Spinal cord (tissue), 10 donors: ENCODE measurements around the gene MAP3K20. TPM values are rescaled to one million over a fixed set of nuclear protein-coding genes. Genes with fewer than 3 reads are reported as not detected.
"Not testable (repeated sequence)": the region's sequence is repeated elsewhere in the genome, so short reads cannot be mapped to it uniquely, and the experiment has no call there.

Source experiments
- DNase-seq, 6 donors: peaks; one replicate each; pipeline versions ENCODE4 v3.0.0 to v3.0.0-alpha.2; 2013 to 2015; ENCODE audit warnings: low spot score in 6 of 6, low read depth in 4 of 6
- H3K27ac ChIP-seq: one replicate; pipeline ENCODE4 v1.5.1; 2013; ENCODE audit warnings: low read depth, low read length, control low read depth
- H3K27me3 ChIP-seq: one replicate; pipeline ENCODE4 v1.6.1; 2013; ENCODE audit warnings: low read length; ENCODE audit not compliant: control insufficient read depth, insufficient read depth
- H3K36me3 ChIP-seq: one replicate; pipeline ENCODE4 v1.6.1; 2013; ENCODE audit warnings: low read length; ENCODE audit not compliant: control insufficient read depth, insufficient read depth
- H3K4me1 ChIP-seq: one replicate; pipeline ENCODE4 v1.6.1; 2013; ENCODE audit warnings: low read length; ENCODE audit not compliant: control insufficient read depth, insufficient read depth
- H3K4me3 ChIP-seq: one replicate; pipeline ENCODE4 v1.5.1; 2013; ENCODE audit warnings: low read depth, low read length, control low read depth
- H3K9me3 ChIP-seq: one replicate; pipeline ENCODE4 v1.6.1; 2013; ENCODE audit warnings: low read length; ENCODE audit not compliant: control insufficient read depth, insufficient read depth
- WGBS: methylation state at CpG from one replicate; pipeline ENCODE4 v1.1.5; 2013; ENCODE audit warnings: missing lambda C conversion rate; ENCODE audit not compliant: insufficient coverage; 5-methylcytosine and 5-hydroxymethylcytosine counted together
- polyA plus RNA-seq, 2 donors: library from polyadenylated mRNA; unstranded; fragments of 120-200 nt; gene quantifications; one replicate each; pipeline ENCODE4 v1.2.1, GENCODE V29; 2013; ENCODE audit not compliant: insufficient read length in 2 of 2
- total RNA-seq, 2 donors: library from RNA; depleted of rRNA in 1 of 2; stranded (reverse); fragments of 120-200 nt in 1 of 2; fragments of >200 nt in 1 of 2; gene quantifications; one replicate each; pipeline versions ENCODE4 v1.2.3 to v1.2.4, GENCODE V29; 2013 to 2014
- donor health status: healthy.

MAP3K20 gene
- total and polyA plus RNA-seq, 4 donors = 8.0 to 26.8 (median 16.6) TPM

GRCh38 chr2:173241643-173242042 lies 166.0 kb downstream of the MAP3K20 start:
- H3K36me3 ChIP-seq = no peaks in the 10 kb centered on the region
- no peak overlapping the region for H3K27ac ChIP-seq
- H3K4me1 ChIP-seq = no peaks in the 10 kb centered on the region
- no peak overlapping the region for H3K4me3 ChIP-seq
- no CpG with 5 or more reads among the region's 1 CpG for WGBS
- DNase-seq = no peak
- H3K27me3 ChIP-seq = no peaks in the 10 kb centered on the region
- no peaks in the 10 kb centered on the region for H3K9me3 ChIP-seq

DNA sequence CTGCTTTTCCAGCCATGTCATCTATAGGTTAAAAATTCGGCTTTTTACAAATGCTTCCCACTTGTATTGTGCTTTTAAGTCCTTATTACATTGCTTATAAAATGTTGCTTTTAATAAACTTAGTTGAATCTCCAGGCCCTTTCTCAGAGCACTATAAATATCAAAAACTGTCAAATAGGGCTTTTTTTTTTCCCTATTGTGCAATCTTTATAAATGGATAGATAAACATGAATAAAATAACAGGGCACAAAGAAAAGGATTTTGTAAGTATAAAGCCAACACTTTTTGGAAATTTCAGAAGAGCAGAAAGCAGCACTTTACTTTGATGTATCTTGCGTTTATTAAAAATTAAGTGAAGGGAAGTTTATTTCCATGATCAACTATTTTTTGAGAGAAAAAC lies 171.5 kb downstream of the MAP3K20 start:
- WGBS = no CpG with 5 or more reads among the region's 2 CpGs
- DNase-seq = no peak
- H3K9me3 ChIP-seq = no peaks in the 10 kb centered on the region
- no peak overlapping the region for H3K4me3 ChIP-seq
- no peak overlapping the region for H3K27ac ChIP-seq
- no peaks in the 10 kb centered on the region for H3K4me1 ChIP-seq
- H3K27me3 ChIP-seq = no peaks in the 10 kb centered on the region
- H3K36me3 ChIP-seq = no peaks in the 10 kb centered on the region

- no peak for DNase-seq
- H3K27me3 ChIP-seq = no peaks in the 10 kb centered on the region
- no peaks in the 10 kb centered on the region for H3K4me1 ChIP-seq
- WGBS = 83% methylated on average over 2 of the region's 2 CpGs
- H3K27ac ChIP-seq = no peak overlapping the region
- H3K36me3 ChIP-seq = no peaks in the 10 kb centered on the region
- no peaks in the 10 kb centered on the region for H3K9me3 ChIP-seq
- H3K4me3 ChIP-seq = no peak overlapping the region
These were observed 172.7 kb downstream of the MAP3K20 start for GRCh38 chr2:173248381-173248780.

DNA sequence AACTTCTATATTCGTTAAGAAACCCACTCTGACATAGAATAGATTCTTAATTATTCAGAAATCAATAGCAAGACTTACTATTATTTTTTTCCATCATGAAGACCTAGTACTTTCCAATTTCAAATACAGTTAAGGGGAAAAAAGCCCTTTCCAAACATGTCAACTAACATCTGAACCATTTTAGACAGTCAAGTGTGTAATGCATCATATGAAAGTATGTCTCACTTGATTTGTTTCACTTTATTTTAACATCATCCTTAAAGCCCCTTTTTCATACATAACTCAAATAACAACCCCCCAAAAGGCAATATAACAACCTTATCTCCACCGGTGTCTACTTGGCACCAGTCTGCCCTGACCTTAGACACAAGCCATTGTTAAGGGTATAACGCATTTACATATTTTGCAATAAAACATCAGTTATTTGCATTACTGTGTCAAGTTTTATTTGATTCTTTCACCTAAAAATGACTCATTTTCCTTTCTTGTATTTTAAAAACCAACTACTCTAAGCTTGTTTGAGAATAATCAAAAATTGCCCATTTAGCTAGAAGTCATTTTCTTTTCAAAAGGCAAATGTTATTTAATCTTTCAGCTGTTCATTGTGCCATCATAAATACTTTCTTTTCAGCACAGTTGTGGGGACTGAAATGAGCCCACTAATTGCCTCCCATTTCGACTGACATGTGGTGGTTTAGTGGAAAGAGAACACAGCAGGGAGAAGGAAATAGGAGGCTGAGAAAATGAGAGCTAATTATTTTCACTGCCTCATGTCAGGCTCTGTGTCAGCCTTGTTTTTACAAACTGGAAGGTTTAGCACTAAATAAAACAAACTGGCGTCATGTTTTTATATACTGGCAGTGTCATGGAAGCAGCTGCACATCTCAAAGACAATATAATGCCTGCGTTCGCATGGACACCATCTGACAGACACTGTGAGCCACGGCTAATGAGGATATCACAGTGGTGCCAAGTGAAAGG lies 174.3 kb downstream of the MAP3K20 start:
- no peak overlapping the region for H3K4me3 ChIP-seq
- WGBS = 7% methylated on average over 3 of the region's 8 CpGs
- no peak overlapping the region for H3K27ac ChIP-seq
- H3K27me3 ChIP-seq = no peaks in the 10 kb centered on the region
- H3K9me3 ChIP-seq = no peaks in the 10 kb centered on the region
- H3K4me1 ChIP-seq = no peaks in the 10 kb centered on the region
- no peaks in the 10 kb centered on the region for H3K36me3 ChIP-seq
- peak in 5 of 6 donors; percentile 18 to 93 (median 44) for DNase-seq

DNA sequence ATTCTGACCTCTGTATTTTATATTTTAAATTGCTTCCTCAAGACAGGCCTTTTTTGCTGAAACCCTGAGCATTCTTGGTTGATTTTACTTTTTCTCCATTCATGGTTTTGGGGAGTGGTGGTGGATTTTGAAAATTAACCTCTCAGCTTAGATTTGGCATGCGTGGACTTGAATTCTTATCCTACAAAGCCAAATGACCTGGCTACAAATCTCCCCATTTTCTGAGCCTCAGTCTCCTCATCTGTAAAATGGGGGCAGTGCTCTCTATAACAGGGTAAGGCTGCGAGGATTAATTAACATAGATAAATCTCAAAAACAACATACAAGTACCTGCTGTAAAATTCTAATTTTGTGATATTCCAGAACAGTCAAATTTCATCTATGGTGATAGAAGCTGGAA lies 175.6 kb downstream of the MAP3K20 start:
- H3K36me3 ChIP-seq = no peaks in the 10 kb centered on the region
- no peak overlapping the region for H3K4me3 ChIP-seq
- WGBS = no CpG with 5 or more reads among the region's 2 CpGs
- no peaks in the 10 kb centered on the region for H3K4me1 ChIP-seq
- H3K27ac ChIP-seq = no peak overlapping the region
- no peaks in the 10 kb centered on the region for H3K27me3 ChIP-seq
- no peaks in the 10 kb centered on the region for H3K9me3 ChIP-seq
- DNase-seq = no peak

DNA sequence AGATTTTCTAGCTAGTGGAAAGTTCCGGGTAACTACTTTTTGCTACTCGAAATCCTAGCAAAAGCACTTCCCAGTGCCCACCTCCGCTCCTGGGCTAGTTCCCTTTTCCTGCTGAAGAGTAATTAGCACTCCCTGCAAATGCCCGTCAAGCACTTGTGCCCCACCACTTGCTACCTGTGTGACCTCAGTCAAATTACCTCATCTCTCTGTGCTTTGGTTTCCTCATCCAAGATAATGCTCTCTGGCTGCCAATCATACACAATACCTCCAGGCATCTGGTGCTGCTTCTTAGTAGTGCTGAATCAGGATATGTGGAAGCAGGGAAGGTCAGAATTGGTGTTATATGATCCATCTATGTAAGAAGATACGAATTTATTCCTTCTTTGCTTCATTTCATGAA lies 176.9 kb downstream of the MAP3K20 start:
- 90% methylated on average over 4 of the region's 5 CpGs for WGBS
- Histone ChIP-seq H3K27me3 (no peaks in the 10 kb centered on the region), H3K27ac (no peak overlapping the region), H3K36me3 (no peaks in the 10 kb centered on the region), H3K4me3 (no peak overlapping the region), H3K9me3 (no peaks in the 10 kb centered on the region), H3K4me1 (no peaks in the 10 kb centered on the region)
- DNase-seq = no peak

- WGBS = no CpG with 5 or more reads among the region's 1 CpG
These were observed 179.0 kb downstream of the MAP3K20 start for GRCh38 chr2:173254659-173255058.

DNA sequence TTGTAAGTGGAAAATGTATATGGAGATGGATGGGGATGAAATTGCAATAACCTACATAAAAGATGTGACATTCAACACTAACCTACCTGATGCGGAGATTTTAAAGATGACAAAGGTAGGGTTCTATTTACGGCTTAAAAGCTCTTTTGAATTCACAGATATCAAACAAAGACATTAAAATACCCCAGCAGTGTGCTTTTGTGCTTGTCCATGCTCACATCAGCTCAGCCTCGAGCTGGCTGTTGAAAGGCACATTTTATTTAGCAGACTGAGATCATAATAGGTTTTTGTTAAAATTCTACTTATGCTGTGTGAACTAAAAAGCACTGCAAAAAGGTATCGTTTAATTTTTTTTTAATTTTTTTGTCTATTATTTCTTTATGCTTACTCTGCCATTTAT lies 183.1 kb downstream of the MAP3K20 start:
- DNase-seq = no peak
- no peaks in the 10 kb centered on the region for H3K9me3 ChIP-seq
- no CpG with 5 or more reads among the region's 4 CpGs for WGBS
- no peaks in the 10 kb centered on the region for H3K36me3 ChIP-seq
- H3K4me1 ChIP-seq = no peaks in the 10 kb centered on the region
- H3K4me3 ChIP-seq = no peak overlapping the region
- no peaks in the 10 kb centered on the region for H3K27me3 ChIP-seq
- H3K27ac ChIP-seq = no peak overlapping the region

More at GRCh38 chr2:173254659-173255058, 179.0 kb downstream of the MAP3K20 start:
- Histone ChIP-seq H3K9me3 (no peaks in the 10 kb centered on the region), H3K36me3 (no peaks in the 10 kb centered on the region), H3K4me1 (no peaks in the 10 kb centered on the region), H3K27me3 (no peaks in the 10 kb centered on the region), H3K4me3 (no peak overlapping the region), H3K27ac (no peak overlapping the region)
- DNase-seq = no peak

GRCh38 chr2:173262356-173262755 lies 186.7 kb downstream of the MAP3K20 start:
- WGBS = 100% methylated on average over 3 of the region's 5 CpGs
- H3K36me3 ChIP-seq = not testable (repeated sequence)

GRCh38 chr2:173264151-173264550 lies 188.5 kb downstream of the MAP3K20 start:
- WGBS = no CpG with 5 or more reads among the region's 4 CpGs
- Histone ChIP-seq H3K27ac (no peak overlapping the region), H3K9me3 (no peaks in the 10 kb centered on the region), H3K4me3 (no peak overlapping the region), H3K36me3 (no peaks in the 10 kb centered on the region), H3K4me1 (no peaks in the 10 kb centered on the region), H3K27me3 (no peaks in the 10 kb centered on the region)
- DNase-seq = no peak

More at GRCh38 chr2:173262356-173262755, 186.7 kb downstream of the MAP3K20 start:
- not testable (repeated sequence) for H3K27ac ChIP-seq, H3K4me1 ChIP-seq, H3K4me3 ChIP-seq, H3K27me3 ChIP-seq, DNase-seq, H3K9me3 ChIP-seq
